ENCODE data around the gene EXOC8. TPM values are rescaled to one million over a fixed set of nuclear protein-coding genes. Genes with fewer than 3 reads are reported as not detected.

Gene EXOC8
- total and polyA plus RNA-seq, 2 of the 13 experiments (the other 11 are each of a cell fraction or from before 2014, with no cell fraction given) = 2.1 to 7.9 TPM

GRCh38 chr1:231385416-231385748 is 47.7 kb upstream of the EXOC8 start (continued):
- TF ChIP-seq STAT6 (CRISPR knock-in tag; IDR thresholded peaks at IDR 0.05; ENCODE audit: borderline replicate concordance) = no peak
- TF ChIP-seq, protein P1, sequence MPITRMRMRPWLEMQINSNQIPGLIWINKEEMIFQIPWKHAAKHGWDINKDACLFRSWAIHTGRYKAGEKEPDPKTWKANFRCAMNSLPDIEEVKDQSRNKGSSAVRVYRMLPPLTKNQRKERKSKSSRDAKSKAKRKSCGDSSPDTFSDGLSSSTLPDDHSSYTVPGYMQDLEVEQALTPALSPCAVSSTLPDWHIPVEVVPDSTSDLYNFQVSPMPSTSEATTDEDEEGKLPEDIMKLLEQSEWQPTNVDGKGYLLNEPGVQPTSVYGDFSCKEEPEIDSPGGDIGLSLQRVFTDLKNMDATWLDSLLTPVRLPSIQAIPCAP (CRISPR knock-in tag; IDR thresholded peaks at IDR 0.05; ENCODE audit: low read depth) = no peak
- TF ChIP-seq SAP130 (CRISPR knock-in tag; IDR thresholded peaks at IDR 0.05; ENCODE audit: low read depth) = peak; percentile 67
- no peak for TF ChIP-seq LCORL (IDR thresholded peaks at IDR 0.05)
- peak; percentile 55; the same call in 1 of the 2 replicates for TF ChIP-seq LCORL (CRISPR knock-in tag; IDR thresholded peaks at IDR 0.05)
- TF ChIP-seq TP53 (CRISPR knock-in tag; conservative IDR thresholded peaks at IDR 0.05) = no peak
- no peak for TF ChIP-seq ATF7-NPFF (CRISPR knock-in tag; IDR thresholded peaks at IDR 0.05; ENCODE audit: low read depth)
- TF ChIP-seq, protein P2, sequence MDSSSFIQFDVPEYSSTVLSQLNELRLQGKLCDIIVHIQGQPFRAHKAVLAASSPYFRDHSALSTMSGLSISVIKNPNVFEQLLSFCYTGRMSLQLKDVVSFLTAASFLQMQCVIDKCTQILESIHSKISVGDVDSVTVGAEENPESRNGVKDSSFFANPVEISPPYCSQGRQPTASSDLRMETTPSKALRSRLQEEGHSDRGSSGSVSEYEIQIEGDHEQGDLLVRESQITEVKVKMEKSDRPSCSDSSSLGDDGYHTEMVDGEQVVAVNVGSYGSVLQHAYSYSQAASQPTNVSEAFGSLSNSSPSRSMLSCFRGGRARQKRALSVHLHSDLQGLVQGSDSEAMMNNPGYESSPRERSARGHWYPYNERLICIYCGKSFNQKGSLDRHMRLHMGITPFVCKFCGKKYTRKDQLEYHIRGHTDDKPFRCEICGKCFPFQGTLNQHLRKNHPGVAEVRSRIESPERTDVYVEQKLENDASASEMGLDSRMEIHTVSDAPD (CRISPR knock-in tag; IDR thresholded peaks at IDR 0.05) = no peak
- no peak for TF ChIP-seq ZBTB44 (CRISPR knock-in tag; IDR thresholded peaks at IDR 0.05)
- no peak for TF ChIP-seq MATR3 (CRISPR knock-in tag; IDR thresholded peaks at IDR 0.05)
- no peak for TF ChIP-seq CHD4 (IDR thresholded peaks at IDR 0.05; ENCODE audit: borderline replicate concordance, low read length)
- no peak for TF ChIP-seq ZC3H4 (CRISPR knock-in tag; IDR thresholded peaks at IDR 0.05; ENCODE audit: borderline replicate concordance)
- peak; percentile 52; the same call in 1 of the 2 replicates for TF ChIP-seq ZNF709 (CRISPR knock-in tag; IDR thresholded peaks at IDR 0.05)
- TF ChIP-seq, protein P3, sequence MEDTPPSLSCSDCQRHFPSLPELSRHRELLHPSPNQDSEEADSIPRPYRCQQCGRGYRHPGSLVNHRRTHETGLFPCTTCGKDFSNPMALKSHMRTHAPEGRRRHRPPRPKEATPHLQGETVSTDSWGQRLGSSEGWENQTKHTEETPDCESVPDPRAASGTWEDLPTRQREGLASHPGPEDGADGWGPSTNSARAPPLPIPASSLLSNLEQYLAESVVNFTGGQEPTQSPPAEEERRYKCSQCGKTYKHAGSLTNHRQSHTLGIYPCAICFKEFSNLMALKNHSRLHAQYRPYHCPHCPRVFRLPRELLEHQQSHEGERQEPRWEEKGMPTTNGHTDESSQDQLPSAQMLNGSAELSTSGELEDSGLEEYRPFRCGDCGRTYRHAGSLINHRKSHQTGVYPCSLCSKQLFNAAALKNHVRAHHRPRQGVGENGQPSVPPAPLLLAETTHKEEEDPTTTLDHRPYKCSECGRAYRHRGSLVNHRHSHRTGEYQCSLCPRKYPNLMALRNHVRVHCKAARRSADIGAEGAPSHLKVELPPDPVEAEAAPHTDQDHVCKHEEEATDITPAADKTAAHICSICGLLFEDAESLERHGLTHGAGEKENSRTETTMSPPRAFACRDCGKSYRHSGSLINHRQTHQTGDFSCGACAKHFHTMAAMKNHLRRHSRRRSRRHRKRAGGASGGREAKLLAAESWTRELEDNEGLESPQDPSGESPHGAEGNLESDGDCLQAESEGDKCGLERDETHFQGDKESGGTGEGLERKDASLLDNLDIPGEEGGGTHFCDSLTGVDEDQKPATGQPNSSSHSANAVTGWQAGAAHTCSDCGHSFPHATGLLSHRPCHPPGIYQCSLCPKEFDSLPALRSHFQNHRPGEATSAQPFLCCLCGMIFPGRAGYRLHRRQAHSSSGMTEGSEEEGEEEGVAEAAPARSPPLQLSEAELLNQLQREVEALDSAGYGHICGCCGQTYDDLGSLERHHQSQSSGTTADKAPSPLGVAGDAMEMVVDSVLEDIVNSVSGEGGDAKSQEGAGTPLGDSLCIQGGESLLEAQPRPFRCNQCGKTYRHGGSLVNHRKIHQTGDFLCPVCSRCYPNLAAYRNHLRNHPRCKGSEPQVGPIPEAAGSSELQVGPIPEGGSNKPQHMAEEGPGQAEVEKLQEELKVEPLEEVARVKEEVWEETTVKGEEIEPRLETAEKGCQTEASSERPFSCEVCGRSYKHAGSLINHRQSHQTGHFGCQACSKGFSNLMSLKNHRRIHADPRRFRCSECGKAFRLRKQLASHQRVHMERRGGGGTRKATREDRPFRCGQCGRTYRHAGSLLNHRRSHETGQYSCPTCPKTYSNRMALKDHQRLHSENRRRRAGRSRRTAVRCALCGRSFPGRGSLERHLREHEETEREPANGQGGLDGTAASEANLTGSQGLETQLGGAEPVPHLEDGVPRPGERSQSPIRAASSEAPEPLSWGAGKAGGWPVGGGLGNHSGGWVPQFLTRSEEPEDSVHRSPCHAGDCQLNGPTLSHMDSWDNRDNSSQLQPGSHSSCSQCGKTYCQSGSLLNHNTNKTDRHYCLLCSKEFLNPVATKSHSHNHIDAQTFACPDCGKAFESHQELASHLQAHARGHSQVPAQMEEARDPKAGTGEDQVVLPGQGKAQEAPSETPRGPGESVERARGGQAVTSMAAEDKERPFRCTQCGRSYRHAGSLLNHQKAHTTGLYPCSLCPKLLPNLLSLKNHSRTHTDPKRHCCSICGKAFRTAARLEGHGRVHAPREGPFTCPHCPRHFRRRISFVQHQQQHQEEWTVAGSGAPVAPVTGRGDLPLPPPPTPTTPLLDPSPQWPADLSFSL (CRISPR knock-in tag; IDR thresholded peaks at IDR 0.05) = no peak
- TF ChIP-seq NR2F6 (IDR thresholded peaks at IDR 0.05) = no peak
- peak; percentile 53 for TF ChIP-seq NR2F6 (CRISPR knock-in tag; IDR thresholded peaks at IDR 0.05)
- TF ChIP-seq, protein P4, sequence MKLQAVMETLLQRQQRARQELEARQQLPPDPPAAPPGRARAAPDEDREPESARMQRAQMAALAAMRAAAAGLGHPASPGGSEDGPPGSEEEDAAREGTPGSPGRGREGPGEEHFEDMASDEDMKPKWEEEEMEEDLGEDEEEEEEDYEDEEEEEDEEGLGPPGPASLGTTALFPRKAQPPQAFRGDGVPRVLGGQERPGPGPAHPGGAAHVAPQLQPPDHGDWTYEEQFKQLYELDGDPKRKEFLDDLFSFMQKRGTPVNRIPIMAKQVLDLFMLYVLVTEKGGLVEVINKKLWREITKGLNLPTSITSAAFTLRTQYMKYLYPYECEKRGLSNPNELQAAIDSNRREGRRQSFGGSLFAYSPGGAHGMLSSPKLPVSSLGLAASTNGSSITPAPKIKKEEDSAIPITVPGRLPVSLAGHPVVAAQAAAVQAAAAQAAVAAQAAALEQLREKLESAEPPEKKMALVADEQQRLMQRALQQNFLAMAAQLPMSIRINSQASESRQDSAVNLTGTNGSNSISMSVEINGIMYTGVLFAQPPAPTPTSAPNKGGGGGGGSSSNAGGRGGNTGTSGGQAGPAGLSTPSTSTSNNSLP (IDR thresholded peaks at IDR 0.05; ENCODE audit: low read depth, low read length) = no peak

Measured in HepG2 (cell line).